H1 (cell line): ENCODE data around the gene TXNL4A. TPM values are rescaled to one million over a fixed set of nuclear protein-coding genes. Genes with fewer than 3 reads are reported as not detected.

Experiments used
- CTCF ChIA-PET: fragments of 300-600 bp; sonication (Branson Sonifier 250); formaldehyde crosslinking; loops from one replicate; lab custom pipeline; 2021; ENCODE audit not compliant: partially characterized antibody; lab: Charles Lee
- POLR2A ChIA-PET: fragments of 300-600 bp; sonication (Branson Sonifier 250); formaldehyde crosslinking; loops from one replicate; lab custom pipeline; 2021; ENCODE audit warnings: inconsistent platforms; ENCODE audit not compliant: partially characterized antibody; lab: Charles Lee
- DNase-seq, 2 experiments: peaks; one replicate each; pipeline versions ENCODE4 v3.0.0 to v3.0.0-alpha.2; 2010 to 2022; ENCODE audit warnings: low spot score in 2 of 2, low read depth in 1 of 2, mixed read lengths in 1 of 2
- FAIRE-seq: peaks from 2 replicates; lab custom pipeline; 2011; peaks lifted over from hg19 to GRCh38; lab: Jason Lieb, UNC
- H2AFZ ChIP-seq: 2 replicates; pipeline ENCODE4 v1.8.1; 2012; ENCODE audit warnings: low read length, inconsistent platforms
- H2AK5ac ChIP-seq: 2 replicates; pipeline ENCODE4 v1.6.1; 2013; ENCODE audit warnings: low read depth, low read length
- H2BK120ac ChIP-seq: replicated peaks from 2 replicates; pipeline ENCODE3; 2013; ENCODE audit warnings: low read depth, low read length, inconsistent platforms
- H2BK12ac ChIP-seq: 2 replicates; pipeline ENCODE4 v1.6.1; 2013; ENCODE audit warnings: low read depth, low read length
- H2BK15ac ChIP-seq: 2 replicates; pipeline ENCODE4 v1.6.1; 2013; ENCODE audit warnings: low read length
- H2BK20ac ChIP-seq: 2 replicates; pipeline ENCODE4 v1.6.1; 2013; ENCODE audit warnings: low read length
- H2BK5ac ChIP-seq: 2 replicates; pipeline ENCODE4 v1.6.1; 2013; ENCODE audit warnings: low read depth, low read length
- H3K14ac ChIP-seq: 2 replicates; pipeline ENCODE4 v1.6.1; 2013; ENCODE audit warnings: inconsistent platforms; ENCODE audit not compliant: insufficient read length
- H3K18ac ChIP-seq: 2 replicates; pipeline ENCODE4 v1.6.1; 2013; ENCODE audit warnings: low read length; ENCODE audit errors: extremely low read depth
- H3K23ac ChIP-seq: 2 replicates; pipeline ENCODE4 v1.6.1; 2013; ENCODE audit warnings: inconsistent platforms; ENCODE audit not compliant: insufficient read length
- H3K23me2 ChIP-seq: 2 replicates; pipeline ENCODE4 v1.6.1; 2013; ENCODE audit warnings: low read depth, low read length
- H3K27ac ChIP-seq: 2 replicates; pipeline ENCODE4 v1.6.1; 2011; ENCODE audit warnings: low read depth, low read length, inconsistent platforms
- H3K27me3 ChIP-seq, 4 experiments: replicated peaks in 1 of 4; 1 replicate in 1 of 4; 2 replicates in 3 of 4; pipeline versions ENCODE4 v1.6.1 to v1.8.1; 2011 to 2013; ENCODE audit warnings: low read length in 3 of 4, mild to moderate bottlenecking in 3 of 4, inconsistent platforms in 2 of 4, mixed read lengths in 2 of 4, moderate library complexity in 1 of 4; ENCODE audit not compliant: control insufficient read depth in 3 of 4, insufficient read depth in 3 of 4; ENCODE audit errors: extremely low read depth in 1 of 4
- H3K36me3 ChIP-seq, 4 experiments: 2 replicates each; pipeline versions ENCODE4 v1.6.1 to v1.8.1; 2011 to 2013; ENCODE audit warnings: mild to moderate bottlenecking in 4 of 4, low read length in 3 of 4, moderate library complexity in 2 of 4, control low read depth in 1 of 4, inconsistent platforms in 1 of 4; ENCODE audit not compliant: insufficient read depth in 4 of 4, control insufficient read depth in 2 of 4
- H3K4ac ChIP-seq: replicated peaks from 2 replicates; pipeline ENCODE3; 2013; ENCODE audit warnings: low read length, low read depth, mixed read lengths, inconsistent platforms; ENCODE audit not compliant: insufficient read length
- H3K4me1 ChIP-seq, 4 experiments: replicated peaks in 1 of 4; 1 replicate in 1 of 4; 2 replicates in 3 of 4; pipeline versions ENCODE4 v1.6.1 to v1.8.1; 2011 to 2013; ENCODE audit warnings: low read length in 3 of 4, inconsistent platforms in 2 of 4, mixed read lengths in 1 of 4; ENCODE audit not compliant: insufficient read depth in 4 of 4, control insufficient read depth in 3 of 4
- H3K4me2 ChIP-seq, 2 experiments: 2 replicates each; pipeline versions ENCODE4 v1.6.1 to v1.8.1; 2011 to 2013; ENCODE audit warnings: low read depth in 2 of 2, low read length in 2 of 2, control low read depth in 1 of 2, inconsistent platforms in 1 of 2, mild to moderate bottlenecking in 1 of 2; ENCODE audit not compliant: insufficient read depth in 1 of 2
- H3K4me3 ChIP-seq, 4 experiments: fragments of 200-600, 300-600 bp in 1 of 4; sonication (generic), shearing (Covaris generic), sonication (Bioruptor Twin) in 1 of 4; 2 replicates each; pipeline versions ENCODE4 v1.5.1 to v1.8.1; 2011 to 2016; ENCODE audit warnings: low read length in 4 of 4, low read depth in 3 of 4, control low read depth in 2 of 4, inconsistent platforms in 2 of 4, mild to moderate bottlenecking in 2 of 4, mixed read lengths in 1 of 4, moderate library complexity in 1 of 4; ENCODE audit not compliant: insufficient read depth in 2 of 4; ENCODE audit errors: extremely low read depth in 1 of 4
- H3K56ac ChIP-seq: replicated peaks from 2 replicates; pipeline ENCODE3; 2013; ENCODE audit warnings: low read depth, mild to moderate bottlenecking, mixed read lengths, low read length, inconsistent platforms; ENCODE audit not compliant: insufficient read length
- H3K79me1 ChIP-seq: 2 replicates; pipeline ENCODE4 v1.6.1; 2013; ENCODE audit warnings: low read depth, low read length, control low read depth
- H3K79me2 ChIP-seq, 2 experiments: 2 replicates each; pipeline versions ENCODE4 v1.6.1 to v1.8.1; 2012 to 2013; ENCODE audit warnings: low read length in 2 of 2, mild to moderate bottlenecking in 2 of 2, inconsistent platforms in 1 of 2; ENCODE audit not compliant: insufficient read depth in 2 of 2, control insufficient read depth in 1 of 2
- H3K9ac ChIP-seq, 4 experiments: replicated peaks in 1 of 4; 1 replicate in 1 of 4; 2 replicates in 3 of 4; pipeline versions ENCODE4 v1.6.1 to v1.8.1; 2011 to 2013; ENCODE audit warnings: low read depth in 3 of 4, low read length in 3 of 4, control low read depth in 2 of 4, mild to moderate bottlenecking in 2 of 4, moderate library complexity in 2 of 4, inconsistent platforms in 1 of 4; ENCODE audit errors: extremely low read depth in 1 of 4
- H3K9me3 ChIP-seq, 2 experiments: 2 replicates each; pipeline versions ENCODE4 v1.6.1 to v1.8.1; 2012 to 2013; ENCODE audit warnings: mild to moderate bottlenecking in 2 of 2, moderate library complexity in 2 of 2, control low read depth in 1 of 2, inconsistent platforms in 1 of 2, low read depth in 1 of 2, low read length in 1 of 2, mixed read lengths in 1 of 2; ENCODE audit not compliant: insufficient read depth in 2 of 2
- H4K20me1 ChIP-seq, 2 experiments: replicated peaks in 1 of 2; 2 replicates each; pipeline versions ENCODE3 to v1.8.1; 2011 to 2013; ENCODE audit warnings: inconsistent platforms in 2 of 2, low read length in 2 of 2, mild to moderate bottlenecking in 1 of 2; ENCODE audit not compliant: insufficient read depth in 2 of 2, control insufficient read depth in 1 of 2
- H4K5ac ChIP-seq: 2 replicates; pipeline ENCODE4 v1.6.1; 2013; ENCODE audit warnings: low read length, low read depth, mixed read lengths, inconsistent platforms; ENCODE audit not compliant: insufficient read length
- H4K8ac ChIP-seq: 2 replicates; pipeline ENCODE4 v1.8.0; 2013; ENCODE audit warnings: mild to moderate bottlenecking, moderate library complexity, low read length, inconsistent platforms; ENCODE audit not compliant: insufficient read depth; ENCODE audit errors: extremely low read depth
- H4K91ac ChIP-seq: replicated peaks from 2 replicates; pipeline ENCODE3; 2013; ENCODE audit warnings: low read length, mixed read lengths, inconsistent platforms; ENCODE audit not compliant: insufficient read length
- BRCA1 ChIP-seq: IDR thresholded peaks from 2 replicates; pipeline ENCODE4 v1.6.1; 2012; ENCODE audit warnings: low read depth, low read length, improper control_type of control experiment
- HDAC2 ChIP-seq, 2 experiments: fragments of 300-600 bp in 1 of 2; sonication (generic) in 1 of 2; IDR thresholded peaks; 2 replicates each; pipeline ENCODE4 v1.6.1; 2011 to 2012; ENCODE audit warnings: low read depth in 2 of 2, low read length in 2 of 2, mild to moderate bottlenecking in 2 of 2, moderate library complexity in 2 of 2, borderline replicate concordance in 1 of 2, inconsistent platforms in 1 of 2
- MAX ChIP-seq: IDR thresholded peaks from 2 replicates; pipeline ENCODE4 v1.6.1; 2012; ENCODE audit warnings: inconsistent platforms
- PHF8 ChIP-seq: fragments of 200-600 bp; sonication (generic); conservative IDR thresholded peaks from 2 replicates; pipeline ENCODE4 v1.7.1; 2012; ENCODE audit warnings: low read depth, mild to moderate bottlenecking, inconsistent platforms, low read length, moderate library complexity
- POLR2AphosphoS5 ChIP-seq: IDR thresholded peaks from 2 replicates; pipeline ENCODE4 v1.6.1; 2011; ENCODE audit warnings: low read depth, low read length
- RAD21 ChIP-seq, 2 experiments: IDR thresholded peaks in 1 of 2; conservative IDR thresholded peaks in 1 of 2; 2 replicates each; pipeline ENCODE4 v1.6.1; 2011; ENCODE audit warnings: low read depth in 2 of 2, low read length in 2 of 2, improper control_type of control experiment in 1 of 2, inconsistent platforms in 1 of 2, mild to moderate bottlenecking in 1 of 2, moderate library complexity in 1 of 2
- WGBS, 2 experiments: shearing (Covaris generic) in 1 of 2; methylation state at CpG; one replicate each; pipeline versions ENCODE4 v1.1.6 to v1.1.7; 2013 to 2015; ENCODE audit warnings: low lambda C conversion rate in 2 of 2, mixed read lengths in 2 of 2, inconsistent platforms in 1 of 2, low coverage in 1 of 2, missing lambda C conversion rate in 1 of 2; ENCODE audit not compliant: insufficient replicate concordance in 2 of 2, insufficient coverage in 1 of 2, insufficient read length in 1 of 2; ENCODE audit errors: extremely low coverage in 1 of 2, missing lambda C conversion rate in 1 of 2; 5-methylcytosine and 5-hydroxymethylcytosine counted together
- polyA plus RNA-seq, 7 experiments: library from polyadenylated mRNA; depleted of rRNA in 3 of 7; stranded (reverse) in 5 of 7; unstranded in 2 of 7; fragments of >200 nt in 5 of 7; fragments of 200-250 nt in 2 of 7; gene quantifications; 1 replicate in 5 of 7; 2 replicates in 1 of 7; 4 replicates in 1 of 7; pipeline versions ENCODE4 v1.2.1 to v1.2.3, GENCODE V29; 2011 to 2013; ENCODE audit warnings: missing spikeins in 2 of 7, mixed read lengths in 2 of 7
- total RNA-seq: library from RNA; stranded (reverse); fragmentation: NEBNext Ultra II Directional; extraction: Animal tissue kit (Norgen Biotek cat#: 25700); gene quantifications from 2 replicates; pipeline ENCODE4 v1.2.1, GENCODE V29; 2021

TXNL4A gene
- total and polyA plus RNA-seq, 2 of the 8 experiments (the other 6 are each of a cell fraction or from before 2014, with no cell fraction given) = 169 to 181 TPM

GRCh38 chr18:79938196-79938595 is 50.2 kb downstream of the TXNL4A start:
- no peak overlapping the region for H3K4me2 ChIP-seq
- H2BK20ac ChIP-seq = no peak overlapping the region
- H2BK5ac ChIP-seq = no peak overlapping the region
- H3K9me3 ChIP-seq = no peaks in the 10 kb centered on the region
- FAIRE-seq (no peak), DNase-seq (no peak)
- peaks cover 0 to 12% of the 10 kb centered on the region in 2 experiments for H4K20me1 ChIP-seq
- H3K27me3 ChIP-seq = no peaks in the 10 kb centered on the region; a peak in 1 of 7 replicates
- H3K27ac ChIP-seq = no peak overlapping the region
- no peak overlapping the region for H3K56ac ChIP-seq
- no peak overlapping the region for H2BK120ac ChIP-seq
- H3K23ac ChIP-seq = no peak overlapping the region
- H2BK15ac ChIP-seq = no peak overlapping the region
- H3K4me3 ChIP-seq = no peak overlapping the region
- H3K18ac ChIP-seq = no peak overlapping the region
- no peak overlapping the region for H2BK12ac ChIP-seq
- POLR2A ChIA-PET = interaction anchor here (1.6 kb wide), 1 partner anchor 54 kb away, joined by 3 read pairs; no protein-coding TSS in a partner anchor
- peaks cover 5% of the 10 kb centered on the region for H3K79me1 ChIP-seq
- 88% methylated on average over 8 of the region's 9 CpGs; no CpG with 5 or more reads in 1 of the 2 experiments for WGBS, 2 experiments
- H2AFZ ChIP-seq = no peak overlapping the region
- peaks cover 0 to 8% of the 10 kb centered on the region in 2 experiments; a peak in 2 of 4 replicates for H3K79me2 ChIP-seq
- no peaks in the 10 kb centered on the region for H3K4me1 ChIP-seq
- no peak overlapping the region for H2AK5ac ChIP-seq
- H3K36me3 ChIP-seq = no peaks in the 10 kb centered on the region; a peak in 1 of 8 replicates
- H3K23me2 ChIP-seq = no peaks in the 10 kb centered on the region
- TF ChIP-seq RAD21 (IDR thresholded peaks at IDR 0.05 in 1 of 2, conservative IDR thresholded peaks at IDR 0.05 in 1 of 2; ENCODE audit: low read depth in 2 of 2, low read length in 2 of 2) = no peak
- TF ChIP-seq BRCA1 = no peak
- TF ChIP-seq POLR2AphosphoS5 = no peak
- TF ChIP-seq MAX = no peak
- no peak for TF ChIP-seq HDAC2 (IDR thresholded peaks at IDR 0.05; ENCODE audit: borderline replicate concordance in 1 of 2, low read depth in 2 of 2, low read length in 2 of 2)
- TF ChIP-seq PHF8 = no peak
- no peak overlapping the region for H3K14ac ChIP-seq
- CTCF ChIA-PET = interaction anchor here (3.2 kb wide), 1 partner anchor 10 kb away, joined by 15 read pairs; no protein-coding TSS in a partner anchor
- no peak overlapping the region for H4K91ac ChIP-seq
- H3K4ac ChIP-seq = no peak overlapping the region
- H3K9ac ChIP-seq = no peak overlapping the region
- H4K5ac ChIP-seq = no peak overlapping the region
- no peak overlapping the region for H4K8ac ChIP-seq
